OCI-LY7 (cell line): ENCODE data around the gene DKK1. TPM values are rescaled to one million over a fixed set of nuclear protein-coding genes. Genes with fewer than 3 reads are reported as not detected.

Experiments
- BruUV-seq: library from RNA; stranded (reverse); fragments of 400-500 nt; replicated peaks from 2 replicates; lab custom pipeline; 2021; lab: Mats Ljungman, UMichigan
- CTCF ChIA-PET: fragments of 300-600 bp; sonication (Branson Sonifier 250); formaldehyde crosslinking; loops from one replicate; lab custom pipeline; 2022; ENCODE audit warnings: antibody characterized with exemption; ENCODE audit not compliant: unreplicated experiment; lab: Charles Lee
- POLR2A ChIA-PET: fragments of 300-600 bp; sonication (Branson Sonifier 250); formaldehyde crosslinking; loops from one replicate; lab custom pipeline; 2022; ENCODE audit warnings: antibody characterized with exemption; lab: Charles Lee
- DNase-seq: peaks from one replicate; pipeline ENCODE4 v3.0.0-alpha.2; 2015; ENCODE audit warnings: low spot score
- H2AFZ ChIP-seq: fragments of 200-600 bp; sonication (generic), shearing (Covaris generic); 2 replicates; pipeline ENCODE4 v1.6.1; 2014; ENCODE audit warnings: mild to moderate bottlenecking, antibody characterized with exemption, low read length, moderate library complexity
- H3K27ac ChIP-seq: fragments of 200-600 bp; sonication (generic); 2 replicates; pipeline ENCODE4 v1.5.1; 2014; ENCODE audit warnings: mixed run types, low read depth, mild to moderate bottlenecking, moderate library complexity, low read length, inconsistent platforms; ENCODE audit not compliant: poor library complexity, severe bottlenecking
- H3K36me3 ChIP-seq: fragments of 200-600 bp; sonication (generic); 2 replicates; pipeline ENCODE4 v1.6.1; 2014; ENCODE audit warnings: mild to moderate bottlenecking, antibody characterized with exemption, low read length, moderate library complexity, mixed read lengths; ENCODE audit not compliant: insufficient read depth
- H3K4me1 ChIP-seq: fragments of 200-600 bp; sonication (generic); 2 replicates; pipeline ENCODE4 v1.5.1; 2014; ENCODE audit warnings: mild to moderate bottlenecking, low read length; ENCODE audit not compliant: insufficient read depth, poor library complexity, severe bottlenecking
- H3K4me2 ChIP-seq: fragments of 200-600 bp; sonication (generic); 2 replicates; pipeline ENCODE4 v1.6.1; 2014; ENCODE audit warnings: mild to moderate bottlenecking, low read length
- H3K4me3 ChIP-seq: fragments of 200-600 bp; sonication (generic); 2 replicates; pipeline ENCODE4 v1.5.1; 2014; ENCODE audit warnings: mild to moderate bottlenecking, low read depth, low read length; ENCODE audit not compliant: poor library complexity, severe bottlenecking
- H3K79me2 ChIP-seq: fragments of 200-600 bp; sonication (generic); 2 replicates; pipeline ENCODE4 v1.6.1; 2016; ENCODE audit warnings: low read depth, mild to moderate bottlenecking, low read length, moderate library complexity, mixed read lengths; ENCODE audit not compliant: insufficient read depth
- H3K9me2 ChIP-seq: fragments of 200-600 bp; sonication (generic); 2 replicates; pipeline ENCODE4 v1.6.1; 2016; ENCODE audit warnings: mild to moderate bottlenecking, low read length, mixed read lengths; ENCODE audit not compliant: insufficient read depth
- H3K9me3 ChIP-seq: fragments of 200-600 bp; sonication (generic); 2 replicates; pipeline ENCODE4 v1.6.1; 2014; ENCODE audit warnings: mild to moderate bottlenecking, mixed run types, low read length, mixed read lengths
- H4K20me1 ChIP-seq: fragments of 200-600 bp; sonication (generic); 2 replicates; pipeline ENCODE4 v1.6.1; 2014; ENCODE audit warnings: mild to moderate bottlenecking, antibody characterized with exemption, low read length, moderate library complexity, mixed read lengths; ENCODE audit not compliant: insufficient read depth
- CTCF ChIP-seq: fragments of 200-600 bp; sonication (generic); conservative IDR thresholded peaks from 2 replicates; pipeline ENCODE4 v1.5.1; 2014; ENCODE audit warnings: mild to moderate bottlenecking, antibody characterized with exemption, low read length, moderate library complexity, mixed read lengths
- EZH2phosphoT487 ChIP-seq: fragments of 200-600 bp; sonication (generic); IDR thresholded peaks from 2 replicates; pipeline ENCODE4 v1.6.1; 2018; ENCODE audit warnings: low read depth, borderline replicate concordance, mild to moderate bottlenecking, mixed run types, antibody characterized with exemption, low read length, moderate library complexity, mixed read lengths
- intact Hi-C: fragments of 100-400 bp; cut with micrococcal nuclease; formaldehyde crosslinking; loops from one replicate; pipeline ENCODE4 v1.10.0; 2022; ENCODE audit not compliant: unreplicated experiment
- total RNA-seq, 2 experiments: library from RNA; depleted of rRNA in 1 of 2; stranded (reverse); fragments of >200 nt in 1 of 2; shearing (Covaris generic) in 1 of 2; gene quantifications; 2 replicates each; pipeline ENCODE4 v1.2.3, GENCODE V29; 2014 to 2022

The DKK1 gene
- total RNA-seq, 2 experiments from 2014 or later = not detected

- Histone ChIP-seq H4K20me1 (no peaks in the 10 kb centered on the region), H3K4me2 (no peak overlapping the region), H3K9me3 (no peaks in the 10 kb centered on the region), H3K4me1 (no peaks in the 10 kb centered on the region), H3K36me3 (no peaks in the 10 kb centered on the region), H2AFZ (no peak overlapping the region), H3K27ac (no peak overlapping the region), H3K4me3 (no peak overlapping the region), H3K79me2 (no peaks in the 10 kb centered on the region), H3K9me2 (no peaks in the 10 kb centered on the region)
- no peak for DNase-seq
- intact Hi-C loops = no loop called here
- no TSS peak for BruUV-seq
- CTCF ChIA-PET = no interaction called here
- POLR2A ChIA-PET = no interaction called here
- TF ChIP-seq CTCF (no peak), EZH2phosphoT487 (no peak)
Observed at GRCh38 chr10:52347327-52347667, 33.2 kb downstream of the DKK1 start.

DNA sequence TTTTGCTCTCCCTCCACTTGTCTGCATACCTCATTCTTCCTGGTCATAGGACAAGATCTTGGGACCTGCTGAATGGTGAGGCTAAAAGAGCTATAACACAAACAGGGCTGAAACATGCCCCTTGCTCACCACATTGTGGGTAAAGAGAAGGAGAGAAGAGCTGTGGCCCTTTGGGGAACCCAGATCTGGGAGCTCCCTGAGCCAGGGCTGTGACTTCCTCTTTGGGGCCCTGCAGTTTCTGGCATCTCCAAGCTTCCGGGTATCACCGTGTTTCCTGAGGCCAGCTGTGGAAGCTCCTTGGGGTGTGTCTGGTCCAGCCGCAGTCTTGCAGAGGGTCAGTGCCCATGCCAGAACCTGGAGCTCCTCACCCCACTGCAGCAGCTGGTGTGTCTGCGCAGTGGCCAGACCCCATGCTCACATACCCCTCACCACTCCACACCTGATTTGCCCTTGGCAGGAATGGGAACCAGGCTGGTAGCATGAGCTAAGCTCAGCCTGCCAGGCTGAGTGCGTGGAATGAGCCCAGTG is 34.0 kb downstream of the DKK1 start:
- Histone ChIP-seq H3K27ac (no peak overlapping the region), H3K36me3 (no peaks in the 10 kb centered on the region), H3K4me2 (no peak overlapping the region), H3K4me3 (no peak overlapping the region), H2AFZ (no peak overlapping the region), H3K79me2 (no peaks in the 10 kb centered on the region), H4K20me1 (no peaks in the 10 kb centered on the region), H3K9me3 (no peaks in the 10 kb centered on the region), H3K4me1 (no peaks in the 10 kb centered on the region), H3K9me2 (no peaks in the 10 kb centered on the region)
- intact Hi-C loops = no loop called here
- DNase-seq = no peak
- no peak for TF ChIP-seq EZH2phosphoT487
- TF ChIP-seq CTCF = no peak
- BruUV-seq = no TSS peak
- ChIA-PET CTCF (no interaction called here), POLR2A (interaction anchor here (1.4 kb wide), 1 partner anchor 10 kb away, joined by 3 read pairs; no protein-coding TSS in a partner anchor)

GRCh38 chr10:52351914-52352330 is 37.8 kb downstream of the DKK1 start:
- no peaks in the 10 kb centered on the region for H3K9me2 ChIP-seq
- no peak overlapping the region for H3K27ac ChIP-seq
- H3K9me3 ChIP-seq = no peaks in the 10 kb centered on the region
- H4K20me1 ChIP-seq = no peaks in the 10 kb centered on the region
- no peak overlapping the region for H3K4me3 ChIP-seq
- TF ChIP-seq EZH2phosphoT487 (no peak), CTCF (no peak)
- DNase-seq = no peak
- intact Hi-C loops = no loop called here
- POLR2A ChIA-PET = no interaction called here
- no TSS peak for BruUV-seq
- no peaks in the 10 kb centered on the region for H3K36me3 ChIP-seq
- H2AFZ ChIP-seq = no peak overlapping the region
- H3K4me2 ChIP-seq = no peak overlapping the region
- no peaks in the 10 kb centered on the region for H3K4me1 ChIP-seq
- CTCF ChIA-PET = no interaction called here
- no peaks in the 10 kb centered on the region for H3K79me2 ChIP-seq
